ENCODE results near the gene IDH1. TPM values are rescaled to one million over a fixed set of nuclear protein-coding genes. Genes with fewer than 3 reads are reported as not detected.

The IDH1 gene
- total and polyA plus RNA-seq, 2 of the 8 experiments (the other 6 are each of a cell fraction or from before 2014, with no cell fraction given), result 174 to 398 TPM

DNA sequence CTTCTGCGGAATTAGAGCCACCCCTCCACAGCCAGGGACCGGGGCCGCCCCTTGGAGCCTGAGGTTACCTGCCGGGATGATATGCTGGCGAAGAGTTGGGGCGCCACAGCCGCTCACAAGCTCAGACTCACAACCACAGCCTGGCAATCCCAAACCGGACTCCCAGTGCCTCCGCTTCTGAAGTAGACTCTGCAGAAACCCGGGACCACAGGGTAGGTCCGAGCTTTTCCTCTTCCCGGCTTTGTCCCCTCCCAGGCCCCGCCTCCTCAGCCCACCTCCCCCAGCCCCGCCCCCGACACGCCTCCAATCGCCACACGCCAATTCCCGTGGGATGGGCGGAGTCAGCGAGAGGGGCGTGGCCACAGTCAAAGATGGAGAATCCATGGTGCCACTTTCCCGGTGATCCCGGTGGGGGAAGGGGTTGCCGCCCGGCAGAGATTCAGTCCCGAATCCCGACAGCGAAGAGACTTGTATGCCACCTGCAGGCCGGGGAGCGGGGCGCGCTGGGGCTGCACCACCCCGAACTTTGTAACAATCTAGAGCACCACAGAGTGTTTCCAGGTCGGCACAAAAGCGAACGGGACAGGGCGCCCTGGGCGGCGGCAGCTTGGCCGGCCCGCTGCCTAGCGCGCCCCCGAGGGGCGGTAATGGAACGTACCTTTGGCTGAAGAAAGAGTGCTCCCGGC, at the start of gene IDH1 (continued):
- TF ChIP-seq, protein P1, sequence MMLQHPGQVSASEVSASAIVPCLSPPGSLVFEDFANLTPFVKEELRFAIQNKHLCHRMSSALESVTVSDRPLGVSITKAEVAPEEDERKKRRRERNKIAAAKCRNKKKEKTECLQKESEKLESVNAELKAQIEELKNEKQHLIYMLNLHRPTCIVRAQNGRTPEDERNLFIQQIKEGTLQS (IDR thresholded peaks at IDR 0.05; ENCODE audit: insufficient read depth, low read depth, low read length), result no peak
- TF ChIP-seq SUZ12 (IDR thresholded peaks at IDR 0.05; ENCODE audit: low read length), result no peak
- TF ChIP-seq JUN (IDR thresholded peaks at IDR 0.05; ENCODE audit: low read depth, low read length), result no peak
- peak; percentile 86 for TF ChIP-seq TAF1 (IDR thresholded peaks at IDR 0.05; ENCODE audit: low read depth, low read length)
- TF ChIP-seq, protein P2, sequence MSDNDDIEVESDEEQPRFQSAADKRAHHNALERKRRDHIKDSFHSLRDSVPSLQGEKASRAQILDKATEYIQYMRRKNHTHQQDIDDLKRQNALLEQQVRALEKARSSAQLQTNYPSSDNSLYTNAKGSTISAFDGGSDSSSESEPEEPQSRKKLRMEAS (IDR thresholded peaks at IDR 0.05), result peak; percentile 49; the same call in 1 of the 2 replicates
- TF ChIP-seq EZH2 (IDR thresholded peaks at IDR 0.05; ENCODE audit: low read depth, low read length, severe bottlenecking), result no peak
- TF ChIP-seq KDM4A (IDR thresholded peaks at IDR 0.05; ENCODE audit: low read depth, low read length, severe bottlenecking), result peak; percentile 43

Data from H1 (cell line).